Measurements from ENCODE around the gene GSTM3.
"Not testable (repeated sequence)": the region's sequence is repeated elsewhere in the genome, so short reads cannot be mapped to it uniquely, and the experiment has no call there.

The GSTM3 gene

DNA sequence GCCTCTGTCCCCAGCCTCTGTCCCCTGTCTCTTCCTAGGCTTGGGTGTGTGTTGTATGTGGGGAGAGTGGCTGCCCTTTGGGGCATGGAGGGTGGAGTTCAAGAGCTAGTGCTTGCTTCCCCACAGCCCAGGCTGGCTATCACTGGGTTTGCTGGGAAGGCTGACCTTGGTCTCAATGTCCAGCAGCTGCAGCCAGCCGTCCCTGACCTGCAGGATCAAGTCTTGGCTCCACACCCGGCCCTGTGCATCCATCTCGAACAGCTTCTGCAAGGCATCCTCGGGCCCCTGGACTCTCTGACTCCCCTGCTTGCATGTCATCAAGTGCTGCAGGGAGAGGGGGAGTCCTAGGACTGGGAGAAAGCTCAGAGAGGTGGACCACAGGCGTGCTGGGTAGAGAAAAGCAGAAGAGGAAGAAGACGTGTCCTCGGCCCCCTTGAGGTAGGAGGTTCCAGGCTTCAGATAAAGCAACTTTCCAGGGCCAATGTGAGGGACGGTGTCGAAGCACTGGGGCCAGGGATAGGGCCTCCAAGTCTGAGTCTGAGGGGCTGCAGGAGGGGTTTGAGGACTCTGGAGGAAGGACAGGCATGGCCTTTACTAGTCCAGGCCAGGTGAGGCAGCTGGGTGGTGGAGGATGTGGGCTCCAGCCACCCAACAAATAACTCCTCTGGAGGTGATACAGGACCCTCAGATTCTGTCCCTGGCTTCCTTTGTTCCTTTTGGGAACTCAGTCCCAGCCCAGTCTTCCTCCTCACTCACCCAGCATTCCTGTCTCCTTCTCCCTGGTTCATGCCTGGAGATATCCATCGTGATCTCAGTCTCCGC lies 18.9 kb upstream of the GSTM3 start:
- Histone ChIP-seq H3K27ac (no peak overlapping the region), H3K4me1 (no peaks in the 10 kb centered on the region), H3K27me3 (no peaks in the 10 kb centered on the region), H3K4me3 (no peak overlapping the region), H3K36me3 (no peaks in the 10 kb centered on the region), H3K9me3 (no peaks in the 10 kb centered on the region)
- TF ChIP-seq, protein P1, sequence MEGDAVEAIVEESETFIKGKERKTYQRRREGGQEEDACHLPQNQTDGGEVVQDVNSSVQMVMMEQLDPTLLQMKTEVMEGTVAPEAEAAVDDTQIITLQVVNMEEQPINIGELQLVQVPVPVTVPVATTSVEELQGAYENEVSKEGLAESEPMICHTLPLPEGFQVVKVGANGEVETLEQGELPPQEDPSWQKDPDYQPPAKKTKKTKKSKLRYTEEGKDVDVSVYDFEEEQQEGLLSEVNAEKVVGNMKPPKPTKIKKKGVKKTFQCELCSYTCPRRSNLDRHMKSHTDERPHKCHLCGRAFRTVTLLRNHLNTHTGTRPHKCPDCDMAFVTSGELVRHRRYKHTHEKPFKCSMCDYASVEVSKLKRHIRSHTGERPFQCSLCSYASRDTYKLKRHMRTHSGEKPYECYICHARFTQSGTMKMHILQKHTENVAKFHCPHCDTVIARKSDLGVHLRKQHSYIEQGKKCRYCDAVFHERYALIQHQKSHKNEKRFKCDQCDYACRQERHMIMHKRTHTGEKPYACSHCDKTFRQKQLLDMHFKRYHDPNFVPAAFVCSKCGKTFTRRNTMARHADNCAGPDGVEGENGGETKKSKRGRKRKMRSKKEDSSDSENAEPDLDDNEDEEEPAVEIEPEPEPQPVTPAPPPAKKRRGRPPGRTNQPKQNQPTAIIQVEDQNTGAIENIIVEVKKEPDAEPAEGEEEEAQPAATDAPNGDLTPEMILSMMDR (IDR thresholded peaks at IDR 0.05): no peak
- intact Hi-C loops (cut with DNase I; ENCODE audit: low total_unique reads): no loop called here
- no peak for DNase-seq

DNA sequence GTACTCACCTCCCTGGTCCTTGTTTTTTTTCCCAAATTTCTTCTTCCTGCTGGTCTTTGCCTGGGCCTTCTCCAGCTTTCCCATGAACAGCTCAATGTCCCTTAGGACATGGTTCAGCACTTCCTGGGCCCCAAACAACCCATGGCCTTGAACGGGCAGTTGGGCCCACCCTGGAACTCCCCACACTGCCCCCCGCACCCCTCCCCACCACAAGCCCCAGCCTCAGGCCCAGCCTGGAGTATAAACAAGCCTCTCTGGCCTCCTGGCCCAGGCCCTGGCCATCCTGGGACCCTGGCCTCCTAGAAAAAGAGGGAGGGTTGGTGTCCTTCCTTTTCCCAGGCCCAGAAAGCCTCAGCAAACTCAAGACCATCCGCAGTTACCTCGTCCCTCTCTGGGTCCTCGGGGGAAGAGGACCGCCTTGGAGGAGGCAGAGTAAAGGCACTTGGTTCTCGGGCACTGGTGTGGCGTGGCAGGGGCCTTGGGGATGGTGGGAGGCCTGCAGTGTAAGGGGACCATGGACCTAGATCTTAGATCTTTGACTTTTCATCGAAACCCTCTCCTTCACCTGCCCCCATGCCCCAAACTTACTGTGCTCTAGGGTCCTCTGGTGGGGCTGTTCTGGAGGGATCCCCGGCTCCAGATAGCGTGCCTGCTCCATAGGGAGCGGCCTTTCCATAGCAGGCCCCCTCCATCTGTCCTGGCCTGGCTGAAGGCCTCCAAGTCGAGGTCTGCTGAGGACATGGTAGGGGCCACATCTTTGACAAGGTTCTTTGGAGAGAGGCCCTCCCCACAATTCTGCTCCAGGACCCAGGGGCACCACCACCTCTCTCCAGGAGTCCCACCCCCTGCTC lies 17.3 kb upstream of the GSTM3 start:
- no peaks in the 10 kb centered on the region for H3K36me3 ChIP-seq
- H3K27ac ChIP-seq: no peak overlapping the region
- H3K9me3 ChIP-seq: no peaks in the 10 kb centered on the region
- H3K27me3 ChIP-seq: no peaks in the 10 kb centered on the region
- intact Hi-C loops (cut with DNase I; ENCODE audit: low total_unique reads): no loop called here
- no peak for DNase-seq
- H3K4me3 ChIP-seq: no peak overlapping the region
- H3K4me1 ChIP-seq: no peaks in the 10 kb centered on the region
- TF ChIP-seq, protein P1 (IDR thresholded peaks at IDR 0.05): no peak

DNA sequence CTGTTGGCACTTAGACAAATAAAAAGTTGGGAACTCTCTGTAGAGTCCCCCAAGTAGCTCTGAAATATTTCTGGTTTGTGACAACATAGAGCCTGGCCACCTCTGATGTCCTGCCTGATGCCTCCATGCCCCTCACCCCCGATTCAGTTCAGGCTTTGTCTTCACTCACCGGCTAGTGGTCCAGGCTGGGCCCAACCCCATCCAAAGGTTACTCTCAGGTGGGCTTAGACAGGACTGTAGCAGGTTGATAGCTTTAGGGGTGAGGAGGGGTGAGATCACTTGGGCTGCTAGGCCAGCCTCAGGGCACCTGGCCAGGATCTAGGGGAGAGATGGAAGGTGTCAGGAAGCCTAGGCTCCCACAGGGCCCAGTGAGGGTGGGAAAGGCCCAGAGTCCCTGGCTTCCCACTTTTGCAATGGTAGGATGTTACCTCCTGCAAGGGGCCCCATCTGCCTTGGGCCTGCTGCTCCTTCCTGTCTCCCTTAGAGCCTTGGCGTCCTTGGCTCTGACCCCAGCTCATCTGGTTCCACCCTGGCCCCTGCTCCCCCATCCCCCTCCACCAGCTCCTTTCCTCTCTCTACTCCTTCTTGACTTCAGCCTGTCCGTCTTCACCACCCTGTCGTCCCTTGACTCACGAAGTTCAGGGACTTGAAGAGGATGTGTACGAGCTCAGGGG lies 16.1 kb upstream of the GSTM3 start:
- no peak overlapping the region for H3K4me3 ChIP-seq
- no peaks in the 10 kb centered on the region for H3K36me3 ChIP-seq
- no peaks in the 10 kb centered on the region for H3K9me3 ChIP-seq
- DNase-seq: no peak
- H3K27ac ChIP-seq: no peak overlapping the region
- peaks cover 0 to 2% of the 10 kb centered on the region in 2 donors for H3K27me3 ChIP-seq
- no peaks in the 10 kb centered on the region for H3K4me1 ChIP-seq
- TF ChIP-seq, protein P1 (IDR thresholded peaks at IDR 0.05): no peak
- intact Hi-C loops (cut with DNase I; ENCODE audit: low total_unique reads): no loop called here

DNA sequence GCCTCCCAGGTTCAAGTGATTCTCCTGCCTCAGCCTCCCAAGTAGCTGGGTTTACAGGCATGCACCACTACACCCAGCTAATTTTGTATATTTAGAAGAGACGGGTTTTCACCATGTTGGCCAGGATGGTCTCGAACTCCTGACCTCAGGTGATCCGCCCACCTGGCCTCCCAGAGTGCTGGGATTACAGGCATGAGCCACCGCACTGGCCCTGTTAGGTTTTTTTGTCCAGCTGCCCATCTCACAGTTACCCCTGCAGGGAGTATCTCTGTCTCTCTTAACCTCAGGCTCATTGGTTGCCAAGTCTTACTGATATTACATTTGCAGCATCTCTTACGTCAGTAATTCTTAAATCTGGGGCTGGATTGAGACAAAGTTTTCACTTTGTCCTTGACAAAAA lies 15.5 kb upstream of the GSTM3 start:
- H3K9me3 ChIP-seq; H3K4me1 ChIP-seq; intact Hi-C loops (cut with DNase I; ENCODE audit: low total_unique reads); H3K27ac ChIP-seq; DNase-seq; H3K27me3 ChIP-seq; H3K36me3 ChIP-seq; H3K4me3 ChIP-seq: not testable (repeated sequence)

DNA sequence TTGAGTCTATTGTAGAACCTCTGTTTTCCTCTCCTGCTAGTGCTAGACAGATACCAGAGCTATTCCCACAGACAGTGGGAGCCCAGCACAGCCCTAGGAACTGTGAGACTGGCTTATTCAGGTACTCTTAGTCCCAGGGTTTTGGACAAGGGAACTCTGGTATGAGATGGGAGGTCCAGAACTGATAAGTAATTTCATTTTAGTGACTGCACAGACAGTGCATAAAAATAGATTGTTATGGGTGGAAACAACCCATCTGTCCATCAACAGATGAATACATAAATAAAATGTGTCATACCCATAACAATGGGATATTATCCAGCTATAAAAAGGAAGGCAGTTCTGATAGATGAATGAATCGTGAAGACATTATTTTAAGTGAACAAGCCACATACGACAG lies 13.9 kb upstream of the GSTM3 start:
- TF ChIP-seq, protein P1 (IDR thresholded peaks at IDR 0.05): no peak
- Histone ChIP-seq H3K4me1 (no peaks in the 10 kb centered on the region), H3K27me3 (peaks cover 0 to 2% of the 10 kb centered on the region in 2 donors), H3K4me3 (no peak overlapping the region), H3K36me3 (no peaks in the 10 kb centered on the region), H3K27ac (no peak overlapping the region), H3K9me3 (no peaks in the 10 kb centered on the region)
- DNase-seq: no peak
- intact Hi-C loops (cut with DNase I; ENCODE audit: low total_unique reads): no loop called here
